ENCODE measurements around the gene VDR.

VDR gene

DNA sequence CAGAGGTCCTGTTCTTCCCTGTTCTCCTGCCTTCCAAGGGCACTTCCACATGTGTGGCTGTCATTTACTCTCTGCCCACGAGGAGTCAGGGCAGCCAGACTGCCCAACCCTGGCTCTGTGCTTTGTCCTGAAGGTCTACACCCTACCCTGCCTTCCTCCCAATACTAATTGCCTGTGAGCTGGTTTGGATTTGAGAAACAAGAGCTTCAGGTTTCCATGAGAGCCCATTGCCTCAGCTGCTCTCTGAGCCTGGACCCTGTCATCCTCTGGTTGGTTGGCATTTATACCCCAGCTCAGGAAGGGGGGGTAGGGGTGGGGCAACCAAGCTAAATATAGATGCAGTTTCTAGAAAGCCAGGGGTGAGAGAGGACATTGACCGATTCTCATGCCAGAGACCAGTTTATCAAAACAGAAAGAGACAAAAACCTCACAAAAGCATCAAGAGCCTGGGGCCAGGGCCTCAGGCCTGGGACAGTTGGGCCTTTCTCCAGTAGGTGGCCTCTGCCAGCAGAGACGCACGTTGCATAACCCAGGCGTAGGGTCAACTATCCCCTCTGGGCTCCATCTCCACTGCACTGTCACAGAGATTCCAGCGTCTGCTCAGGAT lies 34.5 kb downstream of the VDR start:
- DNase-seq (ENCODE audit: low spot score) = no peak
- no peak overlapping the region for H3K27ac ChIP-seq

GRCh38 chr12:47868552-47869031 lies 36.2 kb downstream of the VDR start:
- DNase-seq (ENCODE audit: low spot score) = no peak
- Histone ChIP-seq H3K27ac (no peak overlapping the region), H3K4me3 (no peak overlapping the region)
- TF ChIP-seq, protein P1, sequence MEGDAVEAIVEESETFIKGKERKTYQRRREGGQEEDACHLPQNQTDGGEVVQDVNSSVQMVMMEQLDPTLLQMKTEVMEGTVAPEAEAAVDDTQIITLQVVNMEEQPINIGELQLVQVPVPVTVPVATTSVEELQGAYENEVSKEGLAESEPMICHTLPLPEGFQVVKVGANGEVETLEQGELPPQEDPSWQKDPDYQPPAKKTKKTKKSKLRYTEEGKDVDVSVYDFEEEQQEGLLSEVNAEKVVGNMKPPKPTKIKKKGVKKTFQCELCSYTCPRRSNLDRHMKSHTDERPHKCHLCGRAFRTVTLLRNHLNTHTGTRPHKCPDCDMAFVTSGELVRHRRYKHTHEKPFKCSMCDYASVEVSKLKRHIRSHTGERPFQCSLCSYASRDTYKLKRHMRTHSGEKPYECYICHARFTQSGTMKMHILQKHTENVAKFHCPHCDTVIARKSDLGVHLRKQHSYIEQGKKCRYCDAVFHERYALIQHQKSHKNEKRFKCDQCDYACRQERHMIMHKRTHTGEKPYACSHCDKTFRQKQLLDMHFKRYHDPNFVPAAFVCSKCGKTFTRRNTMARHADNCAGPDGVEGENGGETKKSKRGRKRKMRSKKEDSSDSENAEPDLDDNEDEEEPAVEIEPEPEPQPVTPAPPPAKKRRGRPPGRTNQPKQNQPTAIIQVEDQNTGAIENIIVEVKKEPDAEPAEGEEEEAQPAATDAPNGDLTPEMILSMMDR (IDR thresholded peaks at IDR 0.05) = no peak

More for the DNA sequence above, 34.5 kb downstream of the VDR start:
- TF ChIP-seq, protein P1 (IDR thresholded peaks at IDR 0.05) = no peak
- no peak overlapping the region for H3K4me3 ChIP-seq

- Histone ChIP-seq H3K27ac (no peak overlapping the region), H3K4me3 (no peak overlapping the region)
- no peak for DNase-seq (ENCODE audit: low spot score)
- TF ChIP-seq, protein P1 (IDR thresholded peaks at IDR 0.05) = no peak
These were observed 36.8 kb downstream of the VDR start for GRCh38 chr12:47868041-47868440.

DNA sequence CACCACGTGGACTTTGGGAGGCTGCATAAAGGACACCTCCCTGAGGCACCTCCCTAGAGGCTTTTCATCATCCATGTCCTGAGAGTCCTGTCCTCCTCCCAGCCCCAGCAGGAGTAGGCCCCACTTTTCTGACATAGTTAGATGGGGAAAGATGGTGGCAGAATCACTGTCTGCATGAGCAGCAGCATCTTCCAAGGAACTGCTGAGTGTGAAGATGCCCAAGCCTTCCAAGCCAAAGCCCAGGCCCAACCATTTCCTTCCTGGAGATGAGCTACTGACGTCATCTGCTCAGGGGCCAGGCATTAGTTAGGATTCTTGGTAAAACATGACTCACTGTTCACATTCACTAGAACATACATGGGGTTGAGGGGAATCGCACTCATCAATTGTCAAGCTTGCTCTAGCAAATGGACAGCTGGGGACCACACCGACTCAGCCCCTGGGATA lies 37.3 kb downstream of the VDR start:
- TF ChIP-seq, protein P1 (IDR thresholded peaks at IDR 0.05) = no peak
- DNase-seq (ENCODE audit: low spot score) = no peak
- Histone ChIP-seq H3K4me3 (no peak overlapping the region), H3K27ac (no peak overlapping the region)

GRCh38 chr12:47864646-47865235 lies 40.1 kb downstream of the VDR start:
- no peak for DNase-seq (ENCODE audit: low spot score)
- H3K27ac ChIP-seq = no peak overlapping the region
- TF ChIP-seq, protein P1 (IDR thresholded peaks at IDR 0.05) = no peak

DNA sequence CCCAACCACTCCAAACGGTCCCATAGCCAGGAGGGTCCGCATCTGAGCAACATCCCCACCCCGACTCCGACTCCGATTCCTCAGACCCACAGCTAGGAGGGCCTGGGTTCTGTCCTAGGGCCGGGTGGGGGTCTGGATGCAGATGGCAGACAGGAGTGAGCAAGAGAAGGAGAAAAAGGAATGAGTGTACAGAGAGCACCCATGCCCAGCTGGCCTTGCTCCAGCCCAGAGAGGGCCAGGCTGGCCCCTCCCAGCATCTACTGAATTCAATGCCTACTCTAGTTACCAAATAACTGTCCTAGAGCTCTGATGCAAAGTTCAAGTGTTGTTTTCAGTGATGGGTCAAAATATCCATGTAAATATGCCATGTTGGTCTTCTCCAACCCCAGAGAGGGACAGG lies 40.8 kb downstream of the VDR start:
- TF ChIP-seq, protein P1 (IDR thresholded peaks at IDR 0.05) = no peak
- Histone ChIP-seq H3K4me3 (no peak overlapping the region), H3K27ac (no peak overlapping the region)
- DNase-seq (ENCODE audit: low spot score) = no peak

More at GRCh38 chr12:47864646-47865235, 40.1 kb downstream of the VDR start:
- H3K4me3 ChIP-seq = no peak overlapping the region

- TF ChIP-seq, protein P1 (IDR thresholded peaks at IDR 0.05) = no peak
- H3K4me3 ChIP-seq = no peak overlapping the region
- no peak overlapping the region for H3K27ac ChIP-seq
- DNase-seq (ENCODE audit: low spot score) = no peak
These were observed 41.3 kb downstream of the VDR start for GRCh38 chr12:47863467-47863866.

Data from coronary artery (tissue), 2 donors.